H1 (cell line): Measurements from ENCODE around the gene ARHGEF2. TPM values are rescaled to one million over a fixed set of nuclear protein-coding genes. Genes with fewer than 3 reads are reported as not detected.

Experiments
- CTCF ChIA-PET: fragments of 300-600 bp; sonication (Branson Sonifier 250); formaldehyde crosslinking; loops from one replicate; lab custom pipeline; 2021; ENCODE audit not compliant: partially characterized antibody; lab: Charles Lee
- POLR2A ChIA-PET: fragments of 300-600 bp; sonication (Branson Sonifier 250); formaldehyde crosslinking; loops from one replicate; lab custom pipeline; 2021; ENCODE audit warnings: inconsistent platforms; ENCODE audit not compliant: partially characterized antibody; lab: Charles Lee
- DNase-seq, 2 experiments: peaks; one replicate each; pipeline versions ENCODE4 v3.0.0 to v3.0.0-alpha.2; 2010 to 2022; ENCODE audit warnings: low spot score in 2 of 2, low read depth in 1 of 2, mixed read lengths in 1 of 2
- FAIRE-seq: peaks from 2 replicates; lab custom pipeline; 2011; peaks lifted over from hg19 to GRCh38; lab: Jason Lieb, UNC
- H2AFZ ChIP-seq: 2 replicates; pipeline ENCODE4 v1.8.1; 2012; ENCODE audit warnings: low read length, inconsistent platforms
- H2AK5ac ChIP-seq: 2 replicates; pipeline ENCODE4 v1.6.1; 2013; ENCODE audit warnings: low read depth, low read length
- H2BK120ac ChIP-seq: replicated peaks from 2 replicates; pipeline ENCODE3; 2013; ENCODE audit warnings: low read depth, low read length, inconsistent platforms
- H2BK12ac ChIP-seq: 2 replicates; pipeline ENCODE4 v1.6.1; 2013; ENCODE audit warnings: low read depth, low read length
- H2BK15ac ChIP-seq: 2 replicates; pipeline ENCODE4 v1.6.1; 2013; ENCODE audit warnings: low read length
- H2BK20ac ChIP-seq: 2 replicates; pipeline ENCODE4 v1.6.1; 2013; ENCODE audit warnings: low read length
- H2BK5ac ChIP-seq: 2 replicates; pipeline ENCODE4 v1.6.1; 2013; ENCODE audit warnings: low read depth, low read length
- H3K14ac ChIP-seq: 2 replicates; pipeline ENCODE4 v1.6.1; 2013; ENCODE audit warnings: inconsistent platforms; ENCODE audit not compliant: insufficient read length
- H3K18ac ChIP-seq: 2 replicates; pipeline ENCODE4 v1.6.1; 2013; ENCODE audit warnings: low read length; ENCODE audit errors: extremely low read depth
- H3K23ac ChIP-seq: 2 replicates; pipeline ENCODE4 v1.6.1; 2013; ENCODE audit warnings: inconsistent platforms; ENCODE audit not compliant: insufficient read length
- H3K23me2 ChIP-seq: 2 replicates; pipeline ENCODE4 v1.6.1; 2013; ENCODE audit warnings: low read depth, low read length
- H3K27ac ChIP-seq: 2 replicates; pipeline ENCODE4 v1.6.1; 2011; ENCODE audit warnings: low read depth, low read length, inconsistent platforms
- H3K27me3 ChIP-seq, 4 experiments: replicated peaks in 1 of 4; 1 replicate in 1 of 4; 2 replicates in 3 of 4; pipeline versions ENCODE4 v1.6.1 to v1.8.1; 2011 to 2013; ENCODE audit warnings: low read length in 3 of 4, mild to moderate bottlenecking in 3 of 4, inconsistent platforms in 2 of 4, mixed read lengths in 2 of 4, moderate library complexity in 1 of 4; ENCODE audit not compliant: control insufficient read depth in 3 of 4, insufficient read depth in 3 of 4; ENCODE audit errors: extremely low read depth in 1 of 4
- H3K36me3 ChIP-seq, 4 experiments: 2 replicates each; pipeline versions ENCODE4 v1.6.1 to v1.8.1; 2011 to 2013; ENCODE audit warnings: mild to moderate bottlenecking in 4 of 4, low read length in 3 of 4, moderate library complexity in 2 of 4, control low read depth in 1 of 4, inconsistent platforms in 1 of 4; ENCODE audit not compliant: insufficient read depth in 4 of 4, control insufficient read depth in 2 of 4
- H3K4ac ChIP-seq: replicated peaks from 2 replicates; pipeline ENCODE3; 2013; ENCODE audit warnings: low read length, low read depth, mixed read lengths, inconsistent platforms; ENCODE audit not compliant: insufficient read length
- H3K4me1 ChIP-seq, 4 experiments: replicated peaks in 1 of 4; 1 replicate in 1 of 4; 2 replicates in 3 of 4; pipeline versions ENCODE4 v1.6.1 to v1.8.1; 2011 to 2013; ENCODE audit warnings: low read length in 3 of 4, inconsistent platforms in 2 of 4, mixed read lengths in 1 of 4; ENCODE audit not compliant: insufficient read depth in 4 of 4, control insufficient read depth in 3 of 4
- H3K4me2 ChIP-seq, 2 experiments: 2 replicates each; pipeline versions ENCODE4 v1.6.1 to v1.8.1; 2011 to 2013; ENCODE audit warnings: low read depth in 2 of 2, low read length in 2 of 2, control low read depth in 1 of 2, inconsistent platforms in 1 of 2, mild to moderate bottlenecking in 1 of 2; ENCODE audit not compliant: insufficient read depth in 1 of 2
- H3K4me3 ChIP-seq, 4 experiments: fragments of 200-600, 300-600 bp in 1 of 4; sonication (generic), shearing (Covaris generic), sonication (Bioruptor Twin) in 1 of 4; 2 replicates each; pipeline versions ENCODE4 v1.5.1 to v1.8.1; 2011 to 2016; ENCODE audit warnings: low read length in 4 of 4, low read depth in 3 of 4, control low read depth in 2 of 4, inconsistent platforms in 2 of 4, mild to moderate bottlenecking in 2 of 4, mixed read lengths in 1 of 4, moderate library complexity in 1 of 4; ENCODE audit not compliant: insufficient read depth in 2 of 4; ENCODE audit errors: extremely low read depth in 1 of 4
- H3K56ac ChIP-seq: replicated peaks from 2 replicates; pipeline ENCODE3; 2013; ENCODE audit warnings: low read depth, mild to moderate bottlenecking, mixed read lengths, low read length, inconsistent platforms; ENCODE audit not compliant: insufficient read length
- H3K79me1 ChIP-seq: 2 replicates; pipeline ENCODE4 v1.6.1; 2013; ENCODE audit warnings: low read depth, low read length, control low read depth
- H3K79me2 ChIP-seq, 2 experiments: 2 replicates each; pipeline versions ENCODE4 v1.6.1 to v1.8.1; 2012 to 2013; ENCODE audit warnings: low read length in 2 of 2, mild to moderate bottlenecking in 2 of 2, inconsistent platforms in 1 of 2; ENCODE audit not compliant: insufficient read depth in 2 of 2, control insufficient read depth in 1 of 2
- H3K9ac ChIP-seq, 4 experiments: replicated peaks in 1 of 4; 1 replicate in 1 of 4; 2 replicates in 3 of 4; pipeline versions ENCODE4 v1.6.1 to v1.8.1; 2011 to 2013; ENCODE audit warnings: low read depth in 3 of 4, low read length in 3 of 4, control low read depth in 2 of 4, mild to moderate bottlenecking in 2 of 4, moderate library complexity in 2 of 4, inconsistent platforms in 1 of 4; ENCODE audit errors: extremely low read depth in 1 of 4
- H3K9me3 ChIP-seq, 2 experiments: 2 replicates each; pipeline versions ENCODE4 v1.6.1 to v1.8.1; 2012 to 2013; ENCODE audit warnings: mild to moderate bottlenecking in 2 of 2, moderate library complexity in 2 of 2, control low read depth in 1 of 2, inconsistent platforms in 1 of 2, low read depth in 1 of 2, low read length in 1 of 2, mixed read lengths in 1 of 2; ENCODE audit not compliant: insufficient read depth in 2 of 2
- H4K20me1 ChIP-seq, 2 experiments: replicated peaks in 1 of 2; 2 replicates each; pipeline versions ENCODE3 to v1.8.1; 2011 to 2013; ENCODE audit warnings: inconsistent platforms in 2 of 2, low read length in 2 of 2, mild to moderate bottlenecking in 1 of 2; ENCODE audit not compliant: insufficient read depth in 2 of 2, control insufficient read depth in 1 of 2
- H4K5ac ChIP-seq: 2 replicates; pipeline ENCODE4 v1.6.1; 2013; ENCODE audit warnings: low read length, low read depth, mixed read lengths, inconsistent platforms; ENCODE audit not compliant: insufficient read length
- H4K8ac ChIP-seq: 2 replicates; pipeline ENCODE4 v1.8.0; 2013; ENCODE audit warnings: mild to moderate bottlenecking, moderate library complexity, low read length, inconsistent platforms; ENCODE audit not compliant: insufficient read depth; ENCODE audit errors: extremely low read depth
- H4K91ac ChIP-seq: replicated peaks from 2 replicates; pipeline ENCODE3; 2013; ENCODE audit warnings: low read length, mixed read lengths, inconsistent platforms; ENCODE audit not compliant: insufficient read length
- CHD2 ChIP-seq: IDR thresholded peaks from 2 replicates; pipeline ENCODE4 v1.6.1; 2012; ENCODE audit warnings: low read length, improper control_type of control experiment
- GABPA ChIP-seq: IDR thresholded peaks from 2 replicates; pipeline ENCODE4 v1.6.1; 2011; ENCODE audit warnings: mild to moderate bottlenecking, low read length, moderate library complexity, borderline replicate concordance; ENCODE audit not compliant: insufficient read depth
- KDM1A ChIP-seq: fragments of 200-600, 300-600 bp; sonication (generic); IDR thresholded peaks from 2 replicates; pipeline ENCODE4 v1.7.1; 2016; ENCODE audit warnings: mild to moderate bottlenecking, low read length, borderline replicate concordance
- POLR2AphosphoS5 ChIP-seq: IDR thresholded peaks from 2 replicates; pipeline ENCODE4 v1.6.1; 2011; ENCODE audit warnings: low read depth, low read length
- RBBP5 ChIP-seq: IDR thresholded peaks from 2 replicates; pipeline ENCODE4 v1.7.1; 2012; ENCODE audit warnings: low read depth, mild to moderate bottlenecking, inconsistent platforms, low read length, moderate library complexity, borderline replicate concordance
- SIN3A ChIP-seq, 2 experiments: IDR thresholded peaks in 1 of 2; conservative IDR thresholded peaks in 1 of 2; 2 replicates each; pipeline ENCODE4 v1.6.1; 2011 to 2012; ENCODE audit warnings: low read length in 2 of 2, improper control_type of control experiment in 1 of 2, low read depth in 1 of 2, mild to moderate bottlenecking in 1 of 2
- TCF12 ChIP-seq: IDR thresholded peaks from 2 replicates; pipeline ENCODE4 v1.6.1; 2011; ENCODE audit warnings: low read depth, mild to moderate bottlenecking, low read length
- TEAD4 ChIP-seq: IDR thresholded peaks from 2 replicates; pipeline ENCODE4 v1.6.1; 2012; ENCODE audit warnings: low read depth, low read length, inconsistent platforms, mixed read lengths
- WGBS, 2 experiments: shearing (Covaris generic) in 1 of 2; methylation state at CpG; one replicate each; pipeline versions ENCODE4 v1.1.6 to v1.1.7; 2013 to 2015; ENCODE audit warnings: low lambda C conversion rate in 2 of 2, mixed read lengths in 2 of 2, inconsistent platforms in 1 of 2, low coverage in 1 of 2, missing lambda C conversion rate in 1 of 2; ENCODE audit not compliant: insufficient replicate concordance in 2 of 2, insufficient coverage in 1 of 2, insufficient read length in 1 of 2; ENCODE audit errors: extremely low coverage in 1 of 2, missing lambda C conversion rate in 1 of 2; 5-methylcytosine and 5-hydroxymethylcytosine counted together
- long read RNA-seq, 2 experiments: library from RNA in 1 of 2; library from capped mRNA in 1 of 2; stranded (forward); transcript quantifications; one replicate each; pipeline ENCODE4 v2.0.0, GENCODE V29; 2021; ENCODE audit warnings: inconsistent platforms in 1 of 2
- polyA minus RNA-seq, 3 experiments: library from RNA; depleted of rRNA, polyadenylated mRNA; stranded (reverse); fragments of >200 nt; gene quantifications; 1 replicate in 2 of 3; 2 replicates in 1 of 3; pipeline ENCODE4 v1.2.3, GENCODE V29; 2011
- polyA plus RNA-seq, 7 experiments: library from polyadenylated mRNA; depleted of rRNA in 3 of 7; stranded (reverse) in 5 of 7; unstranded in 2 of 7; fragments of >200 nt in 5 of 7; fragments of 200-250 nt in 2 of 7; gene quantifications; 1 replicate in 5 of 7; 2 replicates in 1 of 7; 4 replicates in 1 of 7; pipeline versions ENCODE4 v1.2.1 to v1.2.3, GENCODE V29; 2011 to 2013; ENCODE audit warnings: missing spikeins in 2 of 7, mixed read lengths in 2 of 7
- total RNA-seq: library from RNA; stranded (reverse); fragmentation: NEBNext Ultra II Directional; extraction: Animal tissue kit (Norgen Biotek cat#: 25700); gene quantifications from 2 replicates; pipeline ENCODE4 v1.2.1, GENCODE V29; 2021

The ARHGEF2 gene
- total RNA-seq (68.3 and 80.5 TPM in 2 replicates), polyA plus RNA-seq (2011; rRNA removed) (42.7 and 55.0 TPM in 2 replicates), polyA minus RNA-seq (2011; rRNA and poly(A)+ RNA removed) (67.3 and 87.2 TPM in 2 replicates)
- polyA plus RNA-seq (2011; cell fraction: cytosol; rRNA removed) = 36.0 TPM
- 102 TPM for polyA plus RNA-seq (2011; cell fraction: nucleus; rRNA removed)
- 54.6 to 83.3 TPM (median 61.5 TPM) in 4 replicates for polyA plus RNA-seq (2012, experiment 1 of 2)
- 40.4 TPM for polyA plus RNA-seq (2012, experiment 2 of 2)
- 27.1 TPM for polyA plus RNA-seq (2013, experiment 1 of 2)
- polyA plus RNA-seq (2013, experiment 2 of 2) = 27.2 TPM
- 29.9 TPM for polyA minus RNA-seq (2011; cell fraction: cytosol; rRNA and poly(A)+ RNA removed)
- polyA minus RNA-seq (2011; cell fraction: nucleus; rRNA and poly(A)+ RNA removed) = 75.9 TPM
- long read RNA-seq, experiment 1, partial matches to known transcripts = 14 of 28 reads
- long read RNA-seq, experiment 1, other reads (novel, unspliced or antisense) = 14 of 28 reads
- long read RNA-seq, experiment 2, partial matches to known transcripts = 2 of 3 reads
- long read RNA-seq, experiment 2, other reads (novel, unspliced or antisense) = 1 of 3 reads

GRCh38 chr1:155978325-155978972 lies at the start of gene ARHGEF2:
Gene ARHGEF2 (minus strand): TSS chr1:155978547. CDS start chr1:155978427, 120 bp downstream.
- peak within 1 kb of the TSS; percentile 77; the same call in 1 of the 2 replicates for H2BK12ac ChIP-seq
- peak within 1 kb of the TSS; percentile 93 to 99 for H3K4me2 ChIP-seq
- peaks cover 32 to 44% of the 10 kb centered on the region in 2 experiments for H3K79me2 ChIP-seq
- H4K5ac ChIP-seq = peak within 1 kb of the TSS; percentile 90
- FAIRE-seq (no peak), DNase-seq (peak; percentile 78 to 90)
- H3K23ac ChIP-seq = no peak within 1 kb of the TSS
- peak within 1 kb of the TSS; percentile 91 for H3K4ac ChIP-seq
- peak within 1 kb of the TSS; percentile 40; the same call in 1 of the 2 replicates for H2BK15ac ChIP-seq
- peak within 1 kb of the TSS; percentile 88 for H3K27ac ChIP-seq
- H3K18ac ChIP-seq = peak within 1 kb of the TSS; percentile 95
- H3K79me1 ChIP-seq = peaks cover 16% of the 10 kb centered on the region
- ChIA-PET CTCF (interaction anchor here (0.7 to 9.6 kb wide), 21 partner anchors 7 to 116 kb away, joined by 3 to 126 read pairs (median 5); partner anchors contain the start of genes KHDC4 and SSR2), POLR2A (interaction anchor here (0.6 to 19.2 kb wide), 27 partner anchors 6 to 303 kb away, joined by 3 to 282 read pairs (median 4); partner anchors contain the start of genes ARHGEF2, KHDC4, LAMTOR2 and MEX3A)
- peak within 1 kb of the TSS; percentile 93; the same call in 1 of the 2 replicates for H4K8ac ChIP-seq
- WGBS, 2 experiments = 0% methylated on average over 23 of the region's 52 CpGs; no CpG with 5 or more reads in 1 of the 2 experiments
- peak within 1 kb of the TSS; percentile 97 for H2BK5ac ChIP-seq
- H3K23me2 ChIP-seq = peaks cover 25% of the 10 kb centered on the region
- H3K36me3 ChIP-seq = peaks cover 0 to 3% (median 0%) of the 10 kb centered on the region in 4 experiments; a peak in 1 of 8 replicates
- no peak within 1 kb of the TSS for H3K14ac ChIP-seq
- no peaks in the 10 kb centered on the region for H3K9me3 ChIP-seq
- 0 out of 2 replicates have a peak within 1 kb of the TSS, but pooled peaks have one; percentile 48 for H2BK20ac ChIP-seq
- peak within 1 kb of the TSS; percentile 55 for H3K56ac ChIP-seq
- H3K27me3 ChIP-seq = no peaks in the 10 kb centered on the region
- peak within 1 kb of the TSS; percentile 29 for H2AK5ac ChIP-seq
- H3K4me1 ChIP-seq = peaks cover 31 to 49% (median 33%) of the 10 kb centered on the region in 4 experiments
- H4K20me1 ChIP-seq = peaks cover 13 to 21% of the 10 kb centered on the region in 2 experiments
- H3K9ac ChIP-seq = peak within 1 kb of the TSS; percentile 85 to 92 (median 87)
- H3K4me3 ChIP-seq = peak within 1 kb of the TSS; percentile 77 to 97 (median 90)
- no peak within 1 kb of the TSS for H2AFZ ChIP-seq
- peak within 1 kb of the TSS; percentile 67 for H2BK120ac ChIP-seq
- peak within 1 kb of the TSS; percentile 79 for H4K91ac ChIP-seq
- TF ChIP-seq POLR2AphosphoS5 (peak; percentile 71; the same call in 1 of the 2 replicates), CHD2 (no peak), TCF12 (0 out of 2 replicates have a peak, but pooled peaks have one; percentile 15), TEAD4 (no peak), GABPA (peak; percentile 12; the same call in 1 of the 2 replicates), SIN3A (conservative IDR thresholded peaks at IDR 0.05 in 1 of 2, IDR thresholded peaks at IDR 0.05 in 1 of 2; ENCODE audit: low read depth in 1 of 2, low read length in 2 of 2) (peak; percentile 77 to 90; a peak in 3 of 4 replicates), RBBP5 (0 out of 2 replicates have a peak, but pooled peaks have one; percentile 54), KDM1A (peak; percentile 31; the same call in 1 of the 2 replicates)
